Adrenal gland (tissue), 12 donors: Measurements from ENCODE around the gene VCX2. TPM values are rescaled to one million over a fixed set of nuclear protein-coding genes. Genes with fewer than 3 reads are reported as not detected.
"Not testable (repeated sequence)": the region's sequence is repeated elsewhere in the genome, so short reads cannot be mapped to it uniquely, and the experiment has no call there.

ENCODE experiments used
- DNase-seq, 7 donors: peaks; one replicate each; pipeline ENCODE4 v3.0.0-alpha.2; 2019 to 2020
- H3K27ac ChIP-seq, 5 donors: fragments of 200-600 bp; sonication (generic) in 4 of 5; 1 replicate in 3 of 5; 2 replicates in 2 of 5; pipeline versions ENCODE4 v1.5.1 to v1.8.0; 2016 to 2020; ENCODE audit warnings: mild to moderate bottlenecking in 1 of 5
- H3K27me3 ChIP-seq: fragments of 200-600 bp; 2 replicates; pipeline ENCODE4 v1.8.0; 2021
- H3K36me3 ChIP-seq, 2 donors: fragments of 200-600 bp; replicated peaks in 1 of 2; 1 replicate in 1 of 2; 2 replicates in 1 of 2; pipeline versions ENCODE4 v1.5.1 to v1.8.0; 2018 to 2022
- H3K4me1 ChIP-seq, 2 donors: fragments of 200-600 bp; replicated peaks in 1 of 2; 1 replicate in 1 of 2; 2 replicates in 1 of 2; pipeline versions ENCODE4 v1.5.1 to v1.8.0; 2018 to 2021
- H3K4me3 ChIP-seq, 4 donors: fragments of 200-600 bp; sonication (generic) in 3 of 4; one replicate each; pipeline ENCODE4 v1.5.1; 2016 to 2018
- H3K9me3 ChIP-seq, 3 donors: fragments of 200-600 bp; sonication (generic) in 1 of 3; replicated peaks in 1 of 3; 1 replicate in 2 of 3; 2 replicates in 1 of 3; pipeline versions ENCODE4 v1.5.1 to v1.8.0; 2016 to 2021
- POLR2A ChIP-seq, 2 donors: fragments of 450-650 bp; IDR thresholded peaks; one replicate each; pipeline ENCODE4 v1.6.1; 2017; ENCODE audit warnings: antibody characterized with exemption in 2 of 2, mild to moderate bottlenecking in 2 of 2, moderate library complexity in 1 of 2
- WGBS, 4 donors: extraction: QIAGEN DNeasy Blood & Tissue Kit in 2 of 4; methylation state at CpG; one replicate each; pipeline versions ENCODE4 v1.1.5 to v1.1.7; 2013 to 2017; 5-methylcytosine and 5-hydroxymethylcytosine counted together
- intact Hi-C, 2 donors: fragments of 100-400 bp; cut with DNase I; formaldehyde crosslinking; loops; one replicate each; pipeline versions ENCODE4 v1.14.1 to v1.15.0; 2022 to 2023
- polyA plus RNA-seq, 3 donors: library from polyadenylated mRNA; stranded (reverse); fragments of 200-250 nt in 2 of 3; fragments of 350-450 nt in 1 of 3; fragmentation: Illumina TruSeq in 1 of 3; extraction: RNeasy Lipid Tissue Mini Kit (QIAGEN cat#74804) in 1 of 3; gene quantifications; one replicate each; pipeline ENCODE4 v1.2.3, GENCODE V29; 2013 to 2014
- total RNA-seq, 9 donors: library from RNA; depleted of rRNA in 4 of 9; stranded (reverse); fragments of >200 nt in 4 of 9; fragments of 120-200 nt in 1 of 9; fragmentation: NEBNext Ultra II Directional in 1 of 9; extraction: Animal tissue kit (Norgen Biotek cat#: 25700) in 1 of 9; gene quantifications; one replicate each; pipeline versions ENCODE4 v1.1.0 to v1.2.4, GENCODE V29; 2013 to 2023
- TF ChIP-seq, protein P1 (sequence below), 6 experiments: fragments of 450-650 bp in 4 of 6; fragments of 200-600 bp in 2 of 6; sonication (generic) in 1 of 6; IDR thresholded peaks; 1 replicate in 5 of 6; 2 replicates in 1 of 6; pipeline versions ENCODE4 v1.5.1 to v1.8.0; 2016 to 2021; ENCODE audit warnings: antibody characterized with exemption in 6 of 6, mild to moderate bottlenecking in 2 of 6, moderate library complexity in 1 of 6
- donor health status: healthy with polysubstance abuse.
- donor health status: Bipolar disorder and iron deficiency.
- donor health status: DM: yes; HTN: yes; CAD: no.
- donor health status: DM: no; HTN: no; CAD: no.
- donor health status: DM: no; HTN: no; CAD: no.
- donor health status: DM: yes; HTN: yes; CAD: no.

The VCX2 gene
- total and polyA plus RNA-seq, 12 donors: not detected

DNA sequence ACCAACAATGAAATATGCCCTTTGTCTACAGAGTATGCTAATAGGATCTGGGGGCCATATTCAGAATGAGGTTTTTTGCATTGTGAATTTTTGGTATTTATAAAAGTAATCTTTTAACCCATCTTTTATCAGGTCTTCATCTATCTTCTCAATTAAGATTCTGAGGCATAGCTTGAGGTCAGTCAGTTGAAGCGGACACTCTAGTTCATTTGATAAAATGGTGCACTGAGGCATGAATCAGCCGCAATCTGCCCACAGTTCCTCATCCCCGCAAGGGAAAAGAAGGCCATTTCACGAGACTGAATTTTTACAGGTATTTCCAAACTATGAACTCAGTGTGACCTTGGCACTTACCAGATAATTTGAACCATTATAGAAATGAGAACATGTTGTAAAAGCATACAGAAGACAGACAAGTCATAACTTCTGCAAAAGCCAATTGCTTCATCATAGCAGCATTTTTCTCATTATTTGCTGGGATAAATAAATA, 19.3 kb upstream of the VCX2 start:
- intact Hi-C loops: no loop called here
- Histone ChIP-seq H3K36me3 (no peaks in the 10 kb centered on the region), H3K27ac (no peak overlapping the region), H3K9me3 (no peaks in the 10 kb centered on the region), H3K4me1 (no peaks in the 10 kb centered on the region), H3K4me3 (no peak overlapping the region), H3K27me3 (no peaks in the 10 kb centered on the region)
- no peak for TF ChIP-seq POLR2A (IDR thresholded peaks at IDR 0.05)
- TF ChIP-seq, protein P1, sequence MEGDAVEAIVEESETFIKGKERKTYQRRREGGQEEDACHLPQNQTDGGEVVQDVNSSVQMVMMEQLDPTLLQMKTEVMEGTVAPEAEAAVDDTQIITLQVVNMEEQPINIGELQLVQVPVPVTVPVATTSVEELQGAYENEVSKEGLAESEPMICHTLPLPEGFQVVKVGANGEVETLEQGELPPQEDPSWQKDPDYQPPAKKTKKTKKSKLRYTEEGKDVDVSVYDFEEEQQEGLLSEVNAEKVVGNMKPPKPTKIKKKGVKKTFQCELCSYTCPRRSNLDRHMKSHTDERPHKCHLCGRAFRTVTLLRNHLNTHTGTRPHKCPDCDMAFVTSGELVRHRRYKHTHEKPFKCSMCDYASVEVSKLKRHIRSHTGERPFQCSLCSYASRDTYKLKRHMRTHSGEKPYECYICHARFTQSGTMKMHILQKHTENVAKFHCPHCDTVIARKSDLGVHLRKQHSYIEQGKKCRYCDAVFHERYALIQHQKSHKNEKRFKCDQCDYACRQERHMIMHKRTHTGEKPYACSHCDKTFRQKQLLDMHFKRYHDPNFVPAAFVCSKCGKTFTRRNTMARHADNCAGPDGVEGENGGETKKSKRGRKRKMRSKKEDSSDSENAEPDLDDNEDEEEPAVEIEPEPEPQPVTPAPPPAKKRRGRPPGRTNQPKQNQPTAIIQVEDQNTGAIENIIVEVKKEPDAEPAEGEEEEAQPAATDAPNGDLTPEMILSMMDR (IDR thresholded peaks at IDR 0.05): no peak
- 87 to 91% (median 89%) methylated on average over 4 of the region's 4 CpGs for WGBS, 4 donors
- no peak for DNase-seq

DNA sequence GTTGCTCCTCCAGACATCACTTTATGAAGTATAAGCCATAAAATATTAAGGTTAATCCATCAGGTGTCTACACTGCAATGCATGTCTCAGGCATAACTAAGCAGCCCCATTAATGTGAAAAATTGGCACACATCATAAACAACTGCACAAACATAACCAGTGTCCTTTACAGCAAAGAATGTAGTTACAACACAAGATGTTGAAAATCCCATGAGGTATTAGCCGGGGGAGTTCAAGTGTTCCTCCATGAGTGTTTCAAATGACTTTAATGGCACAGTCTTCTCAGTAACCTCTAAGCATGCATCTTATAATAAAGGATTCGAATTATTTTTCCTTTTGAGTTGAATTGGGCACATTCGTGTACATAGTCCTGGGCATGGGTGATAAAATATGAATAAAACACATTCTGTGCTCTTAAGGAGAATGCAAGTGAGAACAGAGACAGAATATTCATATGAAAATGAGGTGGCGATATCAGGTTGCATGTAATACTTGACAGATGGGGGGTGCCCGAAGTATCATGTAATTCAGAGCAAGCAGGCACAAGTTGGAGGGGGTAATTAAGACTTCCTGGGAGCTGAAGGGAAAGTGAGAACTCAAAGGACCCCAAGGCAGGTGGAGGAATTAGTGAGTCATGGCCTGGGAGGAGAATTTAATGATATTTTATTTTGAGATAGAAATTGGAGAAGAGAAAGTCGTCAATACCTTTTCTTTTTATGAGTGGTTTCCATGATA, 18.2 kb upstream of the VCX2 start:
- no peaks in the 10 kb centered on the region for H3K27me3 ChIP-seq
- WGBS, 4 donors: 84 to 92% (median 88%) methylated on average over 6 of the region's 6 CpGs
- intact Hi-C loops: no loop called here
- no peaks in the 10 kb centered on the region for H3K4me1 ChIP-seq
- no peak for DNase-seq
- H3K36me3 ChIP-seq: no peaks in the 10 kb centered on the region
- TF ChIP-seq, protein P1 (IDR thresholded peaks at IDR 0.05): no peak
- no peak for TF ChIP-seq POLR2A (IDR thresholded peaks at IDR 0.05)
- no peak overlapping the region for H3K4me3 ChIP-seq
- no peaks in the 10 kb centered on the region for H3K9me3 ChIP-seq
- no peak overlapping the region for H3K27ac ChIP-seq

DNA sequence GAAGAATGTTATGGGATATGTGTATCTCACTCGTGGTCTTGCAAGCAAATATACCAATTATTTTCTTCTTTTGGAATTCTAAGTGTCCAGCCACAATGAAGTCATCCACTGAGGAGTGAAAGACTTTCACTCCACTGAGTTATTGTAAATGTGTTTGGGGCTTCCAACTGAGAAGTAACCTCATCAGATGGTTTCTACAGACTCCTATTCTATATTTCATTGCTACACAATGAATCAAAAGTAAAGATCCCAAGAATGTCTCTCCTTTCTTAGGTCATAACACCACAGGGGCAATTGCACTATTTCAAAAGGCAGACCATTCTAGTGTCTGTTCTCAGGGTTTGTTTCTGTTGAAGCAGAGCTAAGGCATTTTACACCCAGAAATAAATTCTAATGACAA, 12.3 kb upstream of the VCX2 start:
- DNase-seq: no peak
- H3K27ac ChIP-seq: no peak overlapping the region
- no peaks in the 10 kb centered on the region for H3K4me1 ChIP-seq
- H3K27me3 ChIP-seq: no peaks in the 10 kb centered on the region
- TF ChIP-seq, protein P1 (IDR thresholded peaks at IDR 0.05): no peak
- TF ChIP-seq POLR2A (IDR thresholded peaks at IDR 0.05): no peak
- H3K36me3 ChIP-seq: no peaks in the 10 kb centered on the region
- no peaks in the 10 kb centered on the region for H3K9me3 ChIP-seq
- H3K4me3 ChIP-seq: no peak overlapping the region
- intact Hi-C loops: no loop called here
- WGBS, 4 donors: 68 to 74% (median 73%) methylated on average over 1 of the region's 1 CpG

DNA sequence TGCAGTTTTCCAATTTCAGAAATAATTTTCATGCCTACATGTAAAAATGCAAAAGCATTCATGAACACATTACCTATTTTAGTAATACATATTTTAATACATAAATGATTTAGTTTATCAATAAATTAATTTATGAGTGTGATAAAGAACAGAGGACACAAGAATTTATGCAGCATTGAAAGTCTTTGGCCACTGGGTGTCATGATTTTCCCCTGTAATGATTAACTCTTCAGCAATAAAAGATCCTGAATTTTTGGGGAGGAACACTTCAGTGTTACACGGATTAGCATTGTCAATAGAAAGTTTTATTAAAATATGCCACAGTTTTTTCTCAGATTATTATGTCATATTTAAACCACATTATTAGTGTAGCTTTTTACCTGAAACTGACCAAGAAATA, 8.6 kb upstream of the VCX2 start:
- Histone ChIP-seq H3K36me3 (no peaks in the 10 kb centered on the region), H3K27me3 (no peaks in the 10 kb centered on the region), H3K9me3 (no peaks in the 10 kb centered on the region), H3K27ac (no peak overlapping the region), H3K4me1 (no peaks in the 10 kb centered on the region), H3K4me3 (no peak overlapping the region)
- intact Hi-C loops: no loop called here
- WGBS, 4 donors: 14 to 36% (median 23%) methylated on average over 1 of the region's 1 CpG
- no peak for DNase-seq
- TF ChIP-seq, protein P1 (IDR thresholded peaks at IDR 0.05): peak in 2 of 6 experiments; percentile 5 to 28
- no peak for TF ChIP-seq POLR2A (IDR thresholded peaks at IDR 0.05)

DNA sequence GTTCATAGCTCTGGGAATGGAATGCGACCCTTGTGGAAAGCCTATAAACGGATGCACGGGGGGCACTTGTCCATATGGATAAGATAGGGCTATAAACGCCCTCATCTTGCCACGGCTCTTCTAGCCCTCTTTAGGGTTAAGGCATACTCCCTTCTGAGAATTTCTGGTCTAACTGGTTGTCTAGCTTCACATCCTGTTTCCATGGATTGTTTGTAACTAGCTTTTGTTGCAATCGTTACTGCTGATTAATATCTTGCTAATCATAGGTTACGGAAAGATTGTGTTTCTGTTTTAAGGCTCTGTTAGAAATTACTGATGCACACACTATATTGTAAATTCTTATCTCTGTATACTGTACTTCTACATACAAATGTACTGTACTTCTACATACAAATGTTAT, 17.1 kb downstream of the VCX2 start:
- H3K36me3 ChIP-seq, H3K4me3 ChIP-seq, H3K27me3 ChIP-seq, H3K9me3 ChIP-seq, intact Hi-C loops, DNase-seq, H3K27ac ChIP-seq, H3K4me1 ChIP-seq: not testable (repeated sequence)
- WGBS, 4 donors: 76 to 85% (median 81%) methylated on average over 5 to 7 of the region's 7 CpGs
